ENCODE measurements around the gene EXD3.

The EXD3 gene

DNA sequence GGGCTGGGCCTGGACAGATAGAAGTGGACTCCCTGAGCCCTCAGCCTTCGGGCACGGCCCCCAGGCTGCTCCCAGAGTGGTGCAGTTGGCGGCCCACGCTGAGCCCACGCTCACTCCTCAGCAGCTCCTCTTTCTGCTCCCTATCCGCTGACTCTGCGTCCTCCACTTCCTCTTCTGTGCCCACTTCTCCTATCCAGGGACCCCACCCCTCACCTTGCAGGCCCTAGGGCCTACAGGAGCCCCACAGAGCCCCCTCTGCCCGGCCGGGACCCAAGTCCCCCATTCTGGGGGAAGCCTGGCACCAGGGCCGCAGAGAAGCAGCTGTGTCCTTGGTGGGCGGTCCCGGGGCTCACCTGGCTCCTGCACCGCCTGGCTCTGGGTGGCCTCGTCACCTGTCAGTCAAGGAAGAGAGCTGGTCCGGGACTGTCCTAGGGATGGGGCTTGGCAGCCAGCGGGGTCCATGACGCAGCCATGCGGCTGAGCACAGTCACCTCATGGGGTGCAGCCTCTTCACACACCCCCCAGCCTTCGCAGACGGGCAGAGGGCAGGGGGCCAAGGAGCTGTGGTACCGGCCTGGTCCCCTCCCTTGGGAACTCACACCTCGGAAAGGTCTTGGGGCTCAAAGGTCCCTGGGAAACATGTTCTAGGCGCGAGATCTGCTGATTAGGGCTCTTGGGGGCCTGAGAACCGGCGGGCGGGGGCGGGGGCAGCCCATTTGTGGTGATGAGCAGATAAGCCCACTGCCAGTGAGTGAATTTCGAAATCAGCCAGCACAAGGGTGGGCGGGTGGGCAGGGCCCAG is 115.5 kb downstream of the EXD3 start:
- TF ChIP-seq, protein P1, sequence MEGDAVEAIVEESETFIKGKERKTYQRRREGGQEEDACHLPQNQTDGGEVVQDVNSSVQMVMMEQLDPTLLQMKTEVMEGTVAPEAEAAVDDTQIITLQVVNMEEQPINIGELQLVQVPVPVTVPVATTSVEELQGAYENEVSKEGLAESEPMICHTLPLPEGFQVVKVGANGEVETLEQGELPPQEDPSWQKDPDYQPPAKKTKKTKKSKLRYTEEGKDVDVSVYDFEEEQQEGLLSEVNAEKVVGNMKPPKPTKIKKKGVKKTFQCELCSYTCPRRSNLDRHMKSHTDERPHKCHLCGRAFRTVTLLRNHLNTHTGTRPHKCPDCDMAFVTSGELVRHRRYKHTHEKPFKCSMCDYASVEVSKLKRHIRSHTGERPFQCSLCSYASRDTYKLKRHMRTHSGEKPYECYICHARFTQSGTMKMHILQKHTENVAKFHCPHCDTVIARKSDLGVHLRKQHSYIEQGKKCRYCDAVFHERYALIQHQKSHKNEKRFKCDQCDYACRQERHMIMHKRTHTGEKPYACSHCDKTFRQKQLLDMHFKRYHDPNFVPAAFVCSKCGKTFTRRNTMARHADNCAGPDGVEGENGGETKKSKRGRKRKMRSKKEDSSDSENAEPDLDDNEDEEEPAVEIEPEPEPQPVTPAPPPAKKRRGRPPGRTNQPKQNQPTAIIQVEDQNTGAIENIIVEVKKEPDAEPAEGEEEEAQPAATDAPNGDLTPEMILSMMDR (IDR thresholded peaks at IDR 0.05; ENCODE audit: low read depth, low read length, missing control alignments) = no peak
- H3K4me3 ChIP-seq (ENCODE audit: low read depth, low read length) = no peak overlapping the region
- DNase-seq (ENCODE audit: low read depth) = no peak

DNA sequence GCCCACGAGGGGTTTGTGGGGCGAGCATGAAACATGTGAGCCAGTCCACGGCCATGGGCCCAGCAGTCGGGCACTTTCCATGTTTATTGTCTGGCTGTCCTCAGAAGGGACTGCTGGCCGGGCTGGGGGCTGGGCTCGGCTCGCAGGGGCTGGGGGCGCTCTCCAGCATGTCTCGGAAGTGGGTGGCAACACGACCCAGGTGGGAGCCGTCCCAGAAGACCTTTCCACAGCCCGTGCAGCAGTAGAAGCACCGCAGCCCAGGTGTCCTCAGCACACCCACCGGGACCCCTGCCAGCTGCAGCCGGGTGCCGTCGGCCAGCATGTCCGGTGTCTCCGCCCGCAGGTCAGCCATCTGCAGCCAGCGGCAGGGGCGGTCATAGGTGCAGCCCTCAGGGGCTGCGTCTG is 116.1 kb downstream of the EXD3 start:
- TF ChIP-seq, protein P1 (IDR thresholded peaks at IDR 0.05; ENCODE audit: low read depth, low read length, missing control alignments) = no peak
- no peak overlapping the region for H3K4me3 ChIP-seq (ENCODE audit: low read depth, low read length)
- no peak for DNase-seq (ENCODE audit: low read depth)

DNA sequence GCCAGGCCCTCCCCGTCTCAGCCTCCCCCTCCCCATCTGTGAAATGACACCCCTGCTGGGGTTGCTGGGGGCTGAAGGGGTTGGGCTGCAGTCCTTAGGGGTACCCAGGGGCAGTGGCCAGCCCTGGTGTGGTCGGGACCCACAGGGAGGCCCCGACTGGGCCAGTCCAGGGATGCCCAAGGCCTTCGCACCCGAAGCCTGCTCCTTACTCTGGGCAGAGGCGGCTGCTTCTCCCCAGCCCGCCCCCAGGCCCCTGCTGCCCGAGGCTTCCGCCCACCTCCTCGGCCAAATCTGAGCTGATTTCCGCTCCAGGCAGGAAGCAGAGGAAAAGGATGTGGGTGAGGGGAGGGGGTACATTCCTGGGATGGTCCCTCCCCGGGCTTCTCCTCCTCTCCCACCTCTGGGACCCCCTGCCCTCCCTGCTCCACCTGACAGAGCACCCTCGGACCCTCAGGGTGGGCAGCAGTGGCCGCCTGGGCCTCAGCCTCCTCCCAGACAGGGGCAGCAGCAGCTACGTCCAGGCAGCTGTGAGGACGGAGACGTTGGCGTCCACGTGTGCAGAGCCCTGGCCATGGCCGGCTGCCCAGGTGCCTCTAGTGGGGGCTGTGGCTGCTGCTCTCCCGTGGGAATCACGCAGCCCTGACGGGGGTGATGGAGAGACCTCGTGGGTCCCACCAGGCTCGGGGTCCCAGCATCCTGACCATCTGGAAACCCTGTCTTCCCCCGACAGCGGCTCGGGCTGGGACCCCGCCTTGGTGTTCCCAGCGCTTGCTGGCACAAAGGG is 116.7 kb downstream of the EXD3 start:
- TF ChIP-seq, protein P1 (IDR thresholded peaks at IDR 0.05; ENCODE audit: low read depth, low read length, missing control alignments) = no peak
- no peak overlapping the region for H3K4me3 ChIP-seq (ENCODE audit: low read depth, low read length)
- DNase-seq (ENCODE audit: low read depth) = no peak

DNA sequence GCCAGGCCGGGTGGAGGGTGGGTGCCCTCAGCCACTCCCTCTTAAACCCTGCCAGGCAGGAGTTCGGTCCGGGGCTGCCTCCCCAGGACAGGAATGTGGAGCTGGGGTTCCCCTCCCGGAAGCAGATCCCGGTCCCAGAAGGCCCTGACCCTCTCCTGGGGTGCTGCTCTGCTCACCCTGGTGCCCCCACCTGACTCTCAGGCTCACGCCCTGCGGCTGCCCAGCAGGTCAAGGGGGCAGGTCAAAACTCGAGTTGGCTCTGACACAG is 117.2 kb downstream of the EXD3 start:
- DNase-seq (ENCODE audit: low read depth) = no peak
- no peak overlapping the region for H3K4me3 ChIP-seq (ENCODE audit: low read depth, low read length)
- TF ChIP-seq, protein P1 (IDR thresholded peaks at IDR 0.05; ENCODE audit: low read depth, low read length, missing control alignments) = no peak

DNA sequence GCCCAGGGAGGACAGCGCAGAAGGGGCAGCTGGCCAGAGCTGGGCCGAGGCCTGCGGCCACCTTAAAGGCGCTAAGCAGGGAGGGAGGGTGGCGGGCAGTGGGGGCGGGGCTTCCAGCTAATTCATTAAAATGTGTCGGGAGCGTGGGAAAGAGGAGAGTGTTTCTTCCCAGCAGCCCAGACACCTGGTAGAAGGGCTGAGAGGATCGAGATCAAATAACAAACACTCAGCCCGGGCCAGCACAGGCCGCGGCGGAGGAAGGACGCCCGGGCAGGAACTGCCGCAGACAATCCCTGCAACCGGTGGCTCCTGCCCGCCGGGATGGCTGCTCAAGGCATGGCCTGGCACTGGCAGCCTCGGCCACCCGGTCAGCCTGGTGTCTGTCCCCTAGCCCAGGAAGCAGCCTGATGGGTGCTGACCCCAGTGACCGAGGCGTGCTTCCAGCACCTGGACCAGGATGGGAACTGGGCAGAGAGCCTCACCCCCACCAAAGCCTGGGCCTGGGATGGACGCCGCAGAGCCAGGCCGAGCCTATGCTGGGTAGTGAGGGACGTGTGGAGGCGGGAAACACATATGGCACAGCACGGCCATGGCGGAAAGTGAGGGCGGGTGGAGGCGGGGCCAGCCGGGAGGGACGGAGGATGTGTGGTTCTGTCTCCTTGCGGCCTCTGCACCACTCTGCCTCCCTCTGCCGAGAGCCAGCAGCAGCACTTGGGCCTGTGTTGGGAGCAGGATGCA is 117.7 kb downstream of the EXD3 start:
- TF ChIP-seq, protein P1 (IDR thresholded peaks at IDR 0.05; ENCODE audit: low read depth, low read length, missing control alignments) = no peak
- H3K4me3 ChIP-seq (ENCODE audit: low read depth, low read length) = no peak overlapping the region
- no peak for DNase-seq (ENCODE audit: low read depth)

DNA sequence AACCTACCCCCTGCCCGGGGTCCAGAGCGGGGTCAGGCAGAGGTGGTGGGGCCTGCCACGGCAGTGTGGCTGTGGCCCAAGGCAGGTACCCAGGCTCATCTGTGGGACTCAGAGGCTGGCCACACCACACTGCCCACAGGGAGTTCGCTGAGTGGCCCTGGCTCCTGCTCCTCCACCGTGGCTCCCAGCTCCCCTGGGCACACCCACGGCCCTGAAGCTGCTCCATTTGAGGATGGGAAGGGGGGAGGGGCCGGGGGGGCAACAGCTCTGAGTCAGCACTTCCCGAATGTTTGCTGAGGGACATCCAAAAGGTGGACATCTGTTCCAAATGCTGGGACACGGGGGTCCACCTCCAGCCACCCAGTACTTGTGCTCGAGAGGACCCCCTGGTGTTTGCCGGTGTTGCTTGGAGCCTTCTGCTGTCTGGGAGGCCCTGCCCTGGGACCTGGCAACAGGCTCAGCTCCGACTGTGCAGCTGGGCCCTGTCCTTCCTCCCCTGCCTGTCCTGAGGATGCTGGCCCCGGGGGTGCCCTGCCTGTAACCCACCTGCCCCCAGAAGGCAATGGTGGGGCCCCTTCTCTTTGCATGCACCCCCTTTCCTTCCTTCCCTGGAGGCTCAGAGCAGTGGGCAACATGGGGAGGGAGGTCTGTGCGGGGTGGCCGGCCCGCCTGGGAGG is 118.4 kb downstream of the EXD3 start:
- H3K4me3 ChIP-seq (ENCODE audit: low read depth, low read length) = no peak overlapping the region
- TF ChIP-seq, protein P1 (IDR thresholded peaks at IDR 0.05; ENCODE audit: low read depth, low read length, missing control alignments) = peak; percentile 33
- DNase-seq (ENCODE audit: low read depth) = no peak
